Esophagus squamous epithelium (tissue), 5 donors: ENCODE data around the gene MINK1. TPM values are rescaled to one million over a fixed set of nuclear protein-coding genes. Genes with fewer than 3 reads are reported as not detected.

Experiments
- DNase-seq: peaks from one replicate; lab custom pipeline; 2025; lab: John Stamatoyannopoulos, UW
- H3K27ac ChIP-seq, 4 donors: fragments of 200-600 bp; sonication (generic); one replicate each; pipeline ENCODE4 v1.5.1; 2016 to 2019; ENCODE audit warnings: mild to moderate bottlenecking in 1 of 4
- H3K27me3 ChIP-seq, 4 donors: fragments of 200-600 bp; sonication (generic); 1 replicate in 3 of 4; 2 replicates in 1 of 4; pipeline versions ENCODE4 v1.5.1 to v1.6.0; 2017 to 2021; ENCODE audit warnings: antibody characterized with exemption in 1 of 4
- H3K36me3 ChIP-seq, 3 donors: fragments of 200-600 bp; sonication (generic); one replicate each; pipeline ENCODE4 v1.5.1; 2016 to 2019
- H3K4me1 ChIP-seq, 3 donors: fragments of 200-600 bp; sonication (generic); one replicate each; pipeline ENCODE4 v1.5.1; 2017 to 2019
- H3K4me3 ChIP-seq, 4 donors: fragments of 200-600 bp; sonication (generic); 1 replicate in 3 of 4; 2 replicates in 1 of 4; pipeline ENCODE4 v1.5.1; 2016 to 2019; ENCODE audit warnings: mild to moderate bottlenecking in 2 of 4, moderate library complexity in 1 of 4
- H3K9me3 ChIP-seq, 3 donors: fragments of 200-600 bp; sonication (generic); one replicate each; pipeline ENCODE4 v1.5.1; 2016 to 2019
- CTCF ChIP-seq, 6 experiments: fragments of 450-650 bp in 4 of 6; fragments of 200-600 bp in 2 of 6; sonication (generic) in 2 of 6; IDR thresholded peaks; one replicate each; pipeline ENCODE4 v1.5.1; 2016 to 2019; ENCODE audit warnings: antibody characterized with exemption in 6 of 6, mild to moderate bottlenecking in 4 of 6, moderate library complexity in 4 of 6
- POLR2A ChIP-seq, 4 donors: fragments of 450-650 bp; IDR thresholded peaks; one replicate each; pipeline ENCODE4 v1.6.1; 2017; ENCODE audit warnings: antibody characterized with exemption in 4 of 4, mild to moderate bottlenecking in 4 of 4, moderate library complexity in 3 of 4
- WGBS, 2 donors: methylation state at CpG; one replicate each; pipeline ENCODE4 v1.1.5; 2018; 5-methylcytosine and 5-hydroxymethylcytosine counted together
- intact Hi-C: fragments of 100-400 bp; cut with DNase I; formaldehyde crosslinking; loops from one replicate; pipeline ENCODE4 v1.15.0; 2022
- total RNA-seq, 4 donors: library from RNA; depleted of rRNA; stranded (reverse); fragments of >200 nt; gene quantifications; one replicate each; pipeline ENCODE4 v1.1.0, GENCODE V29; 2016
- donor health status: DM: yes; HTN: yes; CAD: no.

The MINK1 gene
- total RNA-seq, 4 donors from 2014 or later: 50.1 to 156 (median 117) TPM

GRCh38 chr17:4945944-4946280 is 112.8 kb downstream of the MINK1 start:
- no peak for DNase-seq
- peaks cover 4 to 59% (median 14%) of the 10 kb centered on the region in 3 donors for H3K36me3 ChIP-seq
- WGBS, 2 donors: 13 to 16% methylated on average over 3 to 4 of the region's 4 CpGs
- no peaks in the 10 kb centered on the region for H3K27me3 ChIP-seq
- peak overlapping the region in 3 of 4 donors; percentile 91 to 97 (median 96) for H3K4me3 ChIP-seq
- intact Hi-C loops: no loop called here
- TF ChIP-seq POLR2A (IDR thresholded peaks at IDR 0.05) (no peak), CTCF (IDR thresholded peaks at IDR 0.05) (no peak)
- H3K27ac ChIP-seq: peak overlapping the region; percentile 97 to 100 (median 98)
- H3K9me3 ChIP-seq: no peaks in the 10 kb centered on the region
- H3K4me1 ChIP-seq: peaks cover 45 to 92% (median 50%) of the 10 kb centered on the region in 3 donors

- TF ChIP-seq CTCF (IDR thresholded peaks at IDR 0.05) (no peak), POLR2A (IDR thresholded peaks at IDR 0.05) (no peak)
- no peaks in the 10 kb centered on the region for H3K9me3 ChIP-seq
- H3K36me3 ChIP-seq: peaks cover 4 to 59% (median 14%) of the 10 kb centered on the region in 3 donors
- H3K27ac ChIP-seq: peak overlapping the region; percentile 97 to 100 (median 98)
- no peaks in the 10 kb centered on the region for H3K27me3 ChIP-seq
- peak overlapping the region; percentile 91 to 97 (median 94) for H3K4me3 ChIP-seq
- DNase-seq: no peak
- peaks cover 39 to 89% (median 45%) of the 10 kb centered on the region in 3 donors for H3K4me1 ChIP-seq
- intact Hi-C loops: no loop called here
- 9 to 13% methylated on average over 8 to 9 of the region's 16 CpGs for WGBS, 2 donors
Observed at GRCh38 chr17:4946312-4946976, 113.3 kb downstream of the MINK1 start.

GRCh38 chr17:4947010-4947410 is 113.9 kb downstream of the MINK1 start:
- Histone ChIP-seq H3K27me3 (no peaks in the 10 kb centered on the region), H3K4me3 (peak overlapping the region; percentile 91 to 97 (median 94)), H3K4me1 (peaks cover 35 to 84% (median 39%) of the 10 kb centered on the region in 3 donors), H3K36me3 (peaks cover 4 to 54% (median 14%) of the 10 kb centered on the region in 3 donors), H3K9me3 (no peaks in the 10 kb centered on the region), H3K27ac (peak overlapping the region; percentile 97 to 100 (median 98))
- 0 to 9% methylated on average over 5 to 6 of the region's 7 CpGs for WGBS, 2 donors
- intact Hi-C loops: no loop called here
- TF ChIP-seq POLR2A (IDR thresholded peaks at IDR 0.05) (no peak), CTCF (IDR thresholded peaks at IDR 0.05) (no peak)
- DNase-seq: no peak

Other genes starting within 250 kb of the MINK1 start
- under 1 TPM; 0.41 to 0.76 (median 0.69) TPM for gene SMTNL2, start 248.8 kb upstream of the MINK1 start, total RNA-seq
- gene ALOX15, start 191.7 kb upstream of the MINK1 start, total RNA-seq: under 1 TPM in 1 of 4 donors, not detected in 3; 0.30 TPM
- 10 to 100 TPM; 10.3 to 25.0 (median 14.7) TPM for gene PELP1, start 129.2 kb upstream of the MINK1 start, total RNA-seq
- 10 to 100 TPM in 2 of 4 donors, 1 to 10 TPM in 2; 4.4 to 24.8 (median 10.1) TPM for gene ARRB2, start 122.7 kb upstream of the MINK1 start, total RNA-seq
- gene MED11, start 101.9 kb upstream of the MINK1 start, total RNA-seq: 10 to 100 TPM; 17.3 to 45.3 (median 29.7) TPM
- 1 to 10 TPM in 2 of 4 donors, not detected in 2; 1.1 to 1.7 TPM for gene ZMYND15, start 93.5 kb upstream of the MINK1 start, total RNA-seq
- 10 to 100 TPM; 15.2 to 28.2 (median 19.5) TPM for gene CXCL16, start 93.4 kb upstream of the MINK1 start, total RNA-seq
- gene TM4SF5, start 61.5 kb upstream of the MINK1 start, total RNA-seq: not detected
- gene VMO1, start 47.0 kb upstream of the MINK1 start, total RNA-seq: 1 to 10 TPM in 3 of 4 donors, not detected in 1; 1.3 to 5.2 (median 1.5) TPM
- 1 to 10 TPM in 3 of 4 donors, not detected in 1; 1.1 to 2.0 (median 1.1) TPM for gene GLTPD2, start 44.4 kb upstream of the MINK1 start, total RNA-seq
- gene PSMB6, start 37.2 kb upstream of the MINK1 start, total RNA-seq: 100 to 1,000 TPM; 154 to 216 (median 201) TPM
- 100 to 1,000 TPM in 1 of 4 donors, 10 to 100 TPM in 3; 38.7 to 114 (median 86.7) TPM for gene PLD2, start 26.2 kb upstream of the MINK1 start, total RNA-seq
- 1 to 10 TPM in 1 of 4 donors, under 1 TPM in 3; 0.27 to 2.7 (median 0.92) TPM for gene C17orf107, start 66.2 kb downstream of the MINK1 start, total RNA-seq
- under 1 TPM in 1 of 4 donors, not detected in 3; 0.57 TPM for gene CHRNE, start 69.8 kb downstream of the MINK1 start, total RNA-seq
- gene GP1BA, start 98.9 kb downstream of the MINK1 start, total RNA-seq: not detected
- gene SLC25A11, start 106.7 kb downstream of the MINK1 start, total RNA-seq: 10 to 100 TPM; 29.3 to 54.2 (median 42.2) TPM
- gene RNF167, start 106.9 kb downstream of the MINK1 start, total RNA-seq: 10 to 100 TPM; 42.3 to 57.4 (median 54.2) TPM
- 100 to 1,000 TPM; 520 to 970 (median 715) TPM for gene PFN1, start 115.2 kb downstream of the MINK1 start, total RNA-seq
- 1 to 10 TPM in 2 of 4 donors, under 1 TPM in 1, not detected in 1; 0.31 to 3.6 (median 1.5) TPM for gene ENO3, start 117.8 kb downstream of the MINK1 start, total RNA-seq
- gene SPAG7, start 134.5 kb downstream of the MINK1 start, total RNA-seq: 10 to 100 TPM; 34.5 to 48.8 (median 39.5) TPM
- 10 to 100 TPM in 3 of 4 donors, 1 to 10 TPM in 1; 6.9 to 19.6 (median 13.4) TPM for gene CAMTA2, start 154.3 kb downstream of the MINK1 start, total RNA-seq
- gene INCA1, start 164.2 kb downstream of the MINK1 start, total RNA-seq: 1 to 10 TPM in 1 of 4 donors, under 1 TPM in 1, not detected in 2; 0.31 to 1.1 TPM
- 10 to 100 TPM; 66.9 to 93.3 (median 81.7) TPM for gene KIF1C, start 164.6 kb downstream of the MINK1 start, total RNA-seq
- 1 to 10 TPM in 2 of 4 donors, under 1 TPM in 2; 0.26 to 1.4 (median 1.1) TPM for gene SLC52A1, start 202.1 kb downstream of the MINK1 start, total RNA-seq
- gene ZFP3, start 245.1 kb downstream of the MINK1 start, total RNA-seq: 1 to 10 TPM; 1.4 to 6.1 (median 2.3) TPM